Ecto neural progenitor cell (in vitro differentiated cells): ENCODE measurements around the gene BRD7.

Experiments used
- DNase-seq: peaks from one replicate; pipeline ENCODE4 v3.0.0-alpha.2; 2018; ENCODE audit warnings: low spot score

The BRD7 gene

DNA sequence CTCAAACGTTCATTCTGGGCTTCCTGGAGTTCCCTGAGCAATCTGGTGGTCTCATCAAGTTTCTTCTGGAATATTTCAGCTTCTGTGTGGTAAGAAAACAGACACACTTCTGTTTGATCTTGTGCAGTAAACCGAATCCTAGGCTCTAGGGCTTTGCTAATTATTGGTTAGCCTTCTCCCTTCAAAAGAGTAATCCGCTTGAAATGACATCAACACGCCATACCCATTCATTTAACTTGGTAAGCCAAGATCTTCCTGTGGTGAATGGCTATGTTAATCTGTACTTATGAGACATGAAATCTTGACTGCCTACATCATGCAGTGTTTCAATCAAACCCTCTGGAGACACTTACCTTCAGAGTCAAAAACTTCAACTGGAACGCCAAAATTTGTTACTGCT lies 48.5 kb downstream of the BRD7 start:
- DNase-seq = no peak

DNA sequence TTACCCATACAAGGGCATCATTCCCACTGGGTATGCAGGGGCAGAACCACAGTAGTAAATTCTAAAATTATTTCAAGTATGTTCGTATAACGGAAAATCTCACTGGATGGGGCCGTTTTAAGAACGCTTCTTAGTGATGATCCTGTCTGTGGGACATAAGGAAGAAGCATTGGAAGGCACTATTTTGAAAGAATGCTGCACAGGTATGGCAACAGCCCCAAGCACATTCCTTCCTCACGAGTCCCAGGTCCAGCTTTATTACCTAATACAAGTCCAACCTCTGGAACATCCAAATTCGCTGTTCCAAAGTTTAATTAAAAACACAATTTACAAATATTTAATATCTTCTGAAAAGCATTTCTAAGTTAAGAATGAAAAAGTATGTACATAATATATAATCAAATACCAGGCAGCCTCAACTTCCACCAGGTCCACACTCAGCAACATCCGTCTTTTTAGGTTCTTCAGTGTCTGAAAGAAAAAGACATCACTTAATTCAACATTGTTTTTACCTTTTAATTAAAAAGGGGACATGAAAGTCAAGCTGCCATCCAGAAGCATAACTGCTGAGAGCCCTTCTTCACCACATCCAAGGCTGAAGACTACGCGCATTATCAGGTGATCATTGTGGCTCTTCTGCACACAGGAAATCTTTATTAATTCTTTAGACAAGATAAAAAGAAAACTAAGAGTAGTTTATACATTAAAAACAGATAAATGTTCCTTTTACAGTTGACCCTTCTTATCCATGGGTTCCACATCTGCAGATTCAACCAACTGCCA lies 49.8 kb downstream of the BRD7 start:
- no peak for DNase-seq

DNA sequence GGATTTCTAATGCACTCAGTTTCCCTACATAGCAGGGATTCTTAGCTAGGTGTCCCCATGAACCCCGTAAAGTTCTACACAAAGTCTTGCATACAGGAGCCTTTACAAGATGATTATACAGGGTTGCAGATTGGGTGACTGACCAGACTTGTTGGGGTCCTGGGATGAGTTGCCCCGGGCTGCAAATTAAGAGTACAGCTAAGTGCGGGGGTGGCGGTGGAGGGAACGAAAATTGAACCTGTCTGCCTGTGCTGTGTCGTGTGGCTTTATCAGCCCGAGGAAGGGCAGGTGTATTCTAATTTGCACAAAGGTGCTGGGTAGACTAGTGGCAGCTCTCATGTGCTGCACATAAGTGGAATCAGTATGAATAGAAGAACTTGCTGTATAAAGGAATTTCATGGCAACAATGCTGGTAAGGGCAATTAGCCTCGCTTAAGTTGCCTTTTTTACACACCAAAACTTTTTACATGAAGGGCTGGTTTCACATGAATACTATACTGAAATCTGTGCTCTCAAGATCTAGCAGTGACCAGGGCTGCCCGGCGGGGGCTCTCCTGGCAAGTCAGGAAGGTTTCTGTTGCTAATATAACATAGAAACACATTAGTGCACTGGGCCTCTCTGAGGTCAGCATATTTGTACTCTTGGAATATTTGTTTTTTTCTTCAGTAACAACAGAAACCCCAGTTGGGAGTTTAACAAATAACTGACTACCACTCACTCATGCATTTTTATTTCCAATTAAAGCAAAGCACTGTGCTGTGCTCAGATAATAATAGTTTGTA lies 51.7 kb downstream of the BRD7 start:
- no peak for DNase-seq

DNA sequence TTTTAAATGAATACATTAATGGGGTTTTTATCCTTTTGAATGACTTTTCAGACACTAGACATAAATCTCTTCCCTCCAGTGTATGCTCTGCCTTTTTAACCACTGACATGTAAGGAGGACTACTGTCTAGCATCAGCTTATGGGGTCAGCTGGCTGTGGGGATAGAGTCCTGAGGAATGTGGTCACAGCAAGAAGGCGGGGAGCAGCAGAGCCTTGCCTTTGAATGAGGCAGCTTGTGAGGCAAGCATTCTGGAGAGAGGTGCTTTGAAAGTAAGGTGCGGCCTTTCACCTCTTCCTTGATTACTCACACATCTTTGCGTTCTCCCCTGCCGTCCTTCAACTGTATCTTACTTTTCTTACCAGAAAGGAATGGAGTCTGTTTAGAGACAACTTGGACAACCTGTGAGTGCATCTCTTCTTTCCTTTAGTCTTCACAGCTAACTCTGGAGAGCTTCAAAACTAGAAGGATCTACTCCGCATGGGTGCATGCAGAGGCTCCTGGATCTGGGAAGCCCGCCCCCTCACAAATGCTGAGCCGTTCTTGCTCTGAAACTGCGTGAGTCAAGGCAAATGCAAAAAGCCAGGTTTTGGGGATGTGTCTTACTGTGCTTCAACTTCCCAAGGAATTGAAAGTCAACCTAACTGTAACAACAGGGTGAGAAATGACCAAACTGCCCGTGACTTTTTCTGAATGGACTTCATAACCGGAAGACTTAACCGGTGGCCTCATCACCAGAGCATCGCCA lies 52.5 kb downstream of the BRD7 start:
- DNase-seq = no peak

DNA sequence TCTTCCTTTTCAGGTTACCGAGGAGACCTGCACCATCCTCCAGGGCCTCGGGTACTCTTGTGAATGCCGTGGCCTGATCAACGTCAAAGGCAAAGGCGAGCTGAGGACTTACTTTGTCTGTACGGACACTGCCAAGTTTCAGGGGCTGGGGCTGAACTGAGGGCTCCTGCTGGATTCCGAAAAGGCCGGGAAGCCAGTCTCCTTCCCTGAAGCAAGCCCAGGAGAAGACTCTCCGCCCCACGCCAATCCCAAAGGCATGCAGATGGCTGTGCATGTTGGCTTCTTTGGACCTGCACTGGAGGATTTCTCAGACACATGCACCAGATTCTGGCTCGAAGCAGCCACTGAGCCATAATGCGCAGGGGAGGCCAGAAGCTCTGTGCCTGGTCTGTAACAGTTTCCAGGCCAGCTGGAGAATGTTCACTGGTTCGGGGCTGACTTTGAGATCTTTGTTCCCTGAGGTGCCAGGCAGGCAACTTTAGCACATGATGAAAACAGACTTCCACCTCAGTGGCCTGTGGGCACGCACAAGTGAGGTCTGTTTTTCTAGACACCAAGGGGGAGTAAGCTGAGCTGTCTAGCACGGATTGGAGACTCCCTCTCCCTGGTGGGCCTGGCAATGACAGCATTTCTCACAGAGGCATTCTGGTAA lies 53.3 kb downstream of the BRD7 start:
- no peak for DNase-seq

DNA sequence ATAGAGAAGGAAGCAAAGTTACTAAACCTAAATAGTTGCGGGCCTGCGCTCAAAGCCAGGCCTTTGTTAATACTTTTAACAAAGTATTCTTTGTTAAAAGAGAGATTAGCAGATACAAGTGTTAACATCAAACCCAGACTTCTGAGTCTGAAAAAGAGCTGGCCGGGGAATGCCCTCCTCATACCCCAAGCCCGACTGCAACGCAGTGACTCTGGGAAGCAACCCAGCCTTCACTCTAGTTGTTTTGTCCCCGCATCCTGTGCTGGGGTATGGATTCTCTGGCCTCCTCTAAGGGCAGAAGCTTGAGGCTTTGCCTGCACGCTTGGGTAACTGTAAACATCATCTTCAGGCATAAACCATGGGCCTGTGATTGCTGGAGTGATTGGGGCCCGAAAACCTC lies 54.1 kb downstream of the BRD7 start:
- DNase-seq = no peak

DNA sequence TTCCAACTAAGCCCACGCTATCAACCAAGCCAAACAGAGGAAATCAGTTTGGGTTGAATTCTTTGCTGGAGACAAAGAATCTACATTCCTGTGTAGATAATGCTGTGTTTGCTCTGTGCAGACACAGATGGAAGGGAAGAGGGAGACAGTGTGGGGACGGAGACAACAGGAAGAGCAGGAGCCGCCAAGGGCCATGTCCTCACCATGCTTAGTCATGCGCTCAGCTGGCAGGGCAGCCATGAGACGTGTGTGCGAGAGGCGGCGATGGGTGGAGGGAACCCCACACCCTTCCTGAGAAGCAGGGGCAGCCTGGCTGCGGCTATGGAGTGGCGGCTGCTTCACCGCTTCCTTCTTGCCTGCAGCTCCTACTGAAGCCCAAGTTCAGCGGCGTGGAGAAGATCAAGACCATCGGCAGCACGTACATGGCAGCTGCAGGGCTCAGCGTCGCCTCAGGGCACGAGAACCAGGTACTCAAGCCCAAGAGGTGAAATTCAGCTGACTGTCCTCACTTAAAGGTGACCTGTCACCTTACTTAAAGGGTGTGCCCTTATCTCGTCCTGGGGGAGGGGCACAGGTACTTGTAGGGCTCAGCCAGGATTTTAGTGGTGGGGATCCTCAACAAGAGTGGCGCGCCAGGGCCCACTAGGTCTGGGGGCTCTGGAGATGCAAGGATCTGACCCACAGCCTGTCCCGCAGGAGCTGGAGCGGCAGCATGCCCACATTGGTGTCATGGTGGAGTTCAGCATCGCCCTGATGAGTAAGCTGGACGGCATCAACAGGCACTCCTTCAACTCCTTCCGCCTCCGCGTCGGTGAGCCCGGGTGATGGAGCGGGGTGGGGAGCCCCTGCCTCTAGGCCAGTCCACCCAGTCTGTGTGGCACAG lies 55.0 kb downstream of the BRD7 start:
- no peak for DNase-seq

DNA sequence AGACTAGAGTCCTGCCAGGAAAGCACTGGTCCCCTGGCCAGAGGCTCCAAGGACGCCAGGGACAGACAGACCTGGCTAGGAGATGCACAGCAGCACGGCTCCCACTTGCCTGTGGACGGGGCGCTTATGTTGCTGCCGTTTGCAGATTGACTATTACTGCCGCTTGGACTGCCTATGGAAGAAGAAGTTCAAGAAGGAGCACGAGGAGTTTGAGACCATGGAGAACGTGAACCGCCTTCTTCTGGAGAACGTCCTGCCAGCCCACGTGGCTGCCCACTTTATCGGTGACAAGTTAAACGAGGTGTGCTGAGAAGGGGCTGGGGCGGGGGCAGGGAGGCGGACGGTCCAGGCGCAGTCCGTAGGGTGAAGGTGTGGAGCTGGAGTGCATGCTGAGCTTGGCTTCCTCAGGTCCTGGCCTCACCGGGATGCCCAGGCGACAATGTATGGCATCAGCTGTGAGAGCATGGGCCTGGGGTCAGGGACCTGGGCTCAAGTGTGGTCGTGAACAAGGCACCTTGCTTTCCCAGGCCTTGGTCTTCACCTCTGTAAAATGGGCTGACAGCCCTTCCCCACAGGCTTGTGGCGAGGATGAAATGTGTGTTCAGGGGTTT lies 56.8 kb downstream of the BRD7 start:
- DNase-seq = no peak

DNA sequence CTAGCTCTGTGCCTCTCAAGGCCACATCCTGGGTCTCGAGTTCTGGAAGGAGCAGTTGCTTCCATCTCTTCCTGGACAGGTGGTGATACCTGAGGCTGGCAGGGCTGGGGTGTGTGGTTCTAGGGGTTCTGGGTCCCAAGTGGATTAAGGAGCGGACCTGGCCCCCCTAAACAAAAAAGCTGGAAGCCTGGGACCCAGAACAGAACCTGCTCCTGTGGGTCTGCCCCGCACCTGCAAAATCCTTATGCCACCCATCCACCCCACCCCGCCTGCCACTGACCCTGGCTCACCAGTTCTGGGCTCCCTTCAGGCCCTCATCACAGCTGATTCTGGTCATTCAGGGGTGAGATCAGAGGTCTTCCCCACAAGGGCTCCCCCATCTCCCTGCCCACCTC lies 57.7 kb downstream of the BRD7 start:
- DNase-seq = no peak

DNA sequence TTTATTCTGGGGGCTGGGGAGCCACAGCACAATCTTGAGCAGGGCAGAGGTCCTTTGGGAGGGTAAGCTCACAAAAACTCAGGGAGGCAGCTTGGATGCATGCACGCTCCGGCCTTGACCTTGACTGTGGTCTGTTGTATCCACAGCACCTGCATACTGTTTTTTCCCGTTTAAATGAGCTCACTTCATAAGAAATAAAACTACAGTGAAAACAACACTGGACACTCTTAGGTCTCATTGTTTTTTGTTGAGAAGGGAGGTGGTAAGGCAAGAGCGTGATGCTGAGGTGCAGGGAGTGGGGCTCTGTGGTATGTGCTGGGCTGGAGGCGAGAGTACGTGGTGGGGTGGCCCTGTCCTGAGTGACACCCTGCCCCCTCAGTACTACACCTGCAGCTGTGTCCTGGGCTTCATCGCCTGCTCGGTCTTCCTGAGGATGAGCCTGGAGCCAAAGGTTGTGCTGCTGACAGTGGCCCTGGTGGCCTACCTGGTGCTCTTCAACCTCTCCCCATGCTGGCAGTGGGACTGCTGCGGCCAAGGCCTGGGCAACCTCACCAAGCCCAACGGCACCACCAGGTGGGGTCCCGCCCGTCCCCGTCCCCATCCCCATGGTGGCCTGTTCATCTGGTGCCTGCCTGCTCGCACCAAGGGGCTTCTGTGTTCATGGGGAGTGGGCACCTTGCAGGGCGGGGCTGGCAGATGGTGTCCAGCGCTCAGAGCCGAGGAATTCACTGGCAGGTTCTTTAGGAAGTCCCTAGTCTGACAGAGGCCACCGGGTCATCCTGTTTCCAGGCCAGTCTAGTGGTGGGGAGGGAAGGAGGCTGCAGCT lies 58.3 kb downstream of the BRD7 start:
- peak; percentile 40 for DNase-seq

DNA sequence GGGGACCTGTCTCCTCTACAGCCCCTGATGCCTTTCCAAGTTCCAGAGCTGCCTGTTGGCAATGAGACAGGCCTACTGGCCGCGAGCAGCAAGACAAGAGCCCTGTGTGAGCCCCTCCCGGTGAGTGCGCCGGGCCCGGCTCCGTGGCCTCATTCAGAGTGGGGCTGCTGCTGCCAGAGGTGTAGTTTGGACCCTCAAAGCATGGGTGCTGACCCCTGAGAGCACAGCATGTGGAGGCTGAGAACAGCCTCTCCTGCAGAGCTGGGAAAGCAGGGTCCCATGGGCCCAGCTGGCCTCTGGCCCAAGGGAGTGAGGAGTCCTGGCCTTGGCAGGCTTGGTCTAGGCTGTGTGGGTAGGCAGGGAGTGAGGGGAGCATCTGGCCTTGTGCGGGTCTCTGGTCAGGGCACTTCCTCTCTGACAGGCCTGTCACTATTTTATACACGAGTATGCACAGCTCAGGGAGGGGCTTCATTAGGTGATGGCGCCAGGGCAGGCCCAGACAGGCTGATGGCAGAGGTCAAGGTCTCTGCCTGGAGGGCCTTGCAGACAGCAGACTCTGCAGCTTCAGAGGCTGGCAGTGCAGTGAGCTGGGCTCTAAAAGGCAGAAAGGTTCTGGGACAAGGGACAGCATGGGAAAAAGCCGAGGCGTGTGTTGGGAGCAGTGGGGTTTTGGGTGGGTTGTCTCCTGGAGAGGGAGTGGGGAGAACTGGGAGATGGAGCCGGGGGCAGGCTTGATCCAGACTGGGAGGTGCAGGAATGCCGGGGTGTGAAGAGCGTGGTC lies 59.1 kb downstream of the BRD7 start:
- DNase-seq = no peak

DNA sequence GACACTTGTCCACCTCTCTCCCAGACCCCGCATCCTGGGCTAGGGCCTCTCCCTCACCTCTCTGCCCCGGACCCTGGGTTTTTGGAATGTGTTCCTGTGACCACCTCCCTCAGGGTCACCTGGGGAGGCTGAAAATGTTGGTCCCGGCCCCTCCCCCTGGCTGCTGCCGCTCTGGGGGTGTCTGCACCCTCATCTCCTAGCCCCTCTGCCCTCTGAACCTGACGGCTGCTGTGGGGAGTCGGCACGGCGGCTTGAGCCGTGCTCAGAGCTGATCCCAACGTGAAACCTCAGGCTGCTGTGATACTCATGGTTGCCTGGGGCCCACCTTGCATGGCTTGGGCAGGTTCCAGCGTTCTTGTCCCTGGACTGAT lies 59.6 kb downstream of the BRD7 start:
- peak; percentile 44 for DNase-seq

DNA sequence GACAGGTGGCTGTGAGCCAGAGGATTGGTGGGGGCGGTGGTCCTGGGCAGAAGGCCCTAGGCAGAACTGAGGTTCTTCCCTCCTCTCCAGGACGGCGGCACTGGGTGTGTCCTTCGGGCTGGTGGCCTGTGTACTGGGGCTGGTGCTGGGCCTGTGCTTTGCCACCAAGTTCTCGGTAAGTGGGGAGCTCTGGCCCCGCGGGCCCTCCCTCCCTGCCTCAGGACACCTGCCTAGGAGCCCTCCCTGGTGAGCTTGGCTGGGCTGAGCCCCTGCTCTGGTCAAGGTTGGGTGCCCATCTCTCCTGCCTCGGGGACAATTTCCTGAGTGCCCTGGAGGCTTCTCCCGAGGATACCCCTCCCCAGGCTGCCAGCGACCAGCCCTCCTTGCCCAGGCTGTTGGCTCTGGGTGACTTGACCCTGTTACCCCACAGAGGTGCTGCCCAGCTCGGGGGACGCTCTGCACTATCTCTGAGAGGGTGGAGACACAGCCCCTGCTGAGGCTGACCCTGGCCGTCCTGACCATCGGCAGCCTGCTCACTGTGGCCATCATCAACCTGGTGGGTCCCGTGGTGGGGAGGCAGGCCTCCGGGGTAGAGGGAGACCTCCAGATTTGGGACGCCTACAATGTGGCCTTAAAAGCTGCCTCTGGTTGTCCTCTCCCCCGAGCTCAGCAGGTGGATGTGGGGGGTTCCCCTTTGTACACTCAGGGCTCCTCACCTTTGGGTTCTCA lies 60.4 kb downstream of the BRD7 start:
- peak; percentile 34 for DNase-seq

DNA sequence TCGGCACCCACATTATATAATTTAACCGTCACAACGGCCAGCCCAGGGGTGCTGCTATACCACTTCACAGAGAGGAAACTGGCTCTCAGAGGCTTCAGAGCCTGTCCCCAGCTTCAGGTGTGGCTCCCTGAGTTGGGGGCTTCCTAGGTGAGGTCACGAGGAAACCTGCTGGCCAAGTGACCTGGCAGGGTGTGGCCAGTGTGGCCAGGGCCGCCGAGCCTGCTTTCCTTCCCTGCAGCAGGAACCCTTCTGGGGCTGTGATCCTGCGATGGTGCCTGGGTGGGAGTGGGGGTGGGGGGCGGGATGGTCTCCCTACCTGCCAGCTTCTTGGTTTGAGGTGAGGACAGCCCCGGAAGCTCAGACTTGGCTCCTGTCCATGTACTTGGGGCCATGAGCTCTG lies 62.5 kb downstream of the BRD7 start:
- DNase-seq = peak; percentile 24

DNA sequence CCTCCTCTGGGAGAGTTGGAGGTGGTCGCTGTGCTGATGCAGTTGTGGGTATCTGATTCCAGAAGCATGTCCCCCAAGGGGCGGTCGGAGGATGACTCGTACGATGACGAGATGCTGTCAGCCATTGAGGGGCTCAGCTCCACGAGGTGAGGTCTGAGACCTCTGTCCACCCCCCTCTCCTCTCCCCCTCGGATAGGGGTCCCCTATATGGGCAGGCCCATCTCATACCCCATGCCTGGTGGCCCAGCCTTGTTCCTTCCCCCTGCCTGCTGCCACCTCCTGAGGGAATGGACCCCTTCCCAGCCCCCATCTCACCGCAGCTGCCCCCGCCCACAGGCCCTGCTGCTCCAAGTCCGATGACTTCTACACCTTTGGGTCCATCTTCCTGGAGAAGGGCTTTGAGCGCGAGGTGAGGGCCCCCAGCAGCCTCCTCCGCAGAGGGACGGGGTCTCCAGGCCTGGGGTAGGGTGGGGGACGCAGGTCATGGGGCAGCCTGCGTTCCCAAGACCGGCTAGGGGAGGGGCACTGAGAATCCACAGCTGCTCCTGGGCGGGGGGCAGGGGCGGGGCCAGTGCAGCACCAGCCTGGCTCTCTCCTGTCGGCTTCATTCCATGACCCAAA lies 63.2 kb downstream of the BRD7 start:
- peak; percentile 39 for DNase-seq

DNA sequence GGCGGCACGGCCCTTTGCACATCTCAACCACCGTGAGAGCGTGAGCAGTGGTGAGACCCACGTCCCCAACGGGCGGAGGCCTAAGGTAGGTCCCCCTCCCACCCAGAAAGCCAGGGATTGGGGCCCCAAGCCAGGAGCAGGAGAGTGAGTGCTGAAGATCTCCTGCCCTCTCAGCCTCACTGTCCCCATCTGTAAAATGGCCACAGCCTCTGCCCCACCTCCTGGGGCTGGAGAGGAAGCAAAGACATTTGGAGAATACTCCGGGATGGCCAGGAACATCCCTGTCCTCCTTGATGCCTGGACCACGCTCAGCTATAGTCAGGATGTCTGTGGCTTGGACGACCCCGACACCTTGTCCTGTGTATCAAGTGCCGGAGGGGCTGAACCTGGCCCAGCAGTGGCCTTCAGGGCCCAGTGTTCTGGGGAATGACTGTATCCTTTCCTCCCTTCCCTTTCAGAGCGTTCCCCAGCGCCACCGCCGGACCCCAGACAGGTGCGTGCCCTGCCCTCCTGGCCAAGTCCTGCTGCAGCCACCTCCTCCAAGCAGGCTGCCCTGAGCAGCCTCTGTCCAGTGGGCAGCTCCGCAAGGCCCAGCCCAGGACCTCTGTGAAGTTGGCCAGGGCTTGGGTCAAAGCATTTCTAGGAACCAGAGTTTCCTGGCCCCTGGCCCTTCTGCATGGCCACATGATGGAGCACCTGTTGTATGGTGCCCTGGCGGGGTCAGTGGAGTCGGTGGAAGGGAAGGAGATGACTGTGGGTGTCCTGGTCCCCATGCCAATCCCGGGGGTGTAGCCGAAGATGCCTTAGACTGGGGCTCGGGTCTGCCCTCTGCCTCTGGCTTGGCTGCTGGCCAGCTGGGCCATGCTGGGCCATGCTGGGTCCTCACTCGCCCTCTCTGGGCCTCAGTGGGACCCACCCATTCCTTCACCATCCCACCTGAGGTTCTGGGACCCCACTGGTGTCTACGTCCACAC lies 64.0 kb downstream of the BRD7 start:
- DNase-seq = peak; percentile 39
